ENCODE data around the gene ANKH. TPM values are rescaled to one million over a fixed set of nuclear protein-coding genes. Genes with fewer than 3 reads are reported as not detected.

Gene ANKH
- polyA plus RNA-seq, 4 donors: 9.6 to 21.8 (median 12.9) TPM

DNA sequence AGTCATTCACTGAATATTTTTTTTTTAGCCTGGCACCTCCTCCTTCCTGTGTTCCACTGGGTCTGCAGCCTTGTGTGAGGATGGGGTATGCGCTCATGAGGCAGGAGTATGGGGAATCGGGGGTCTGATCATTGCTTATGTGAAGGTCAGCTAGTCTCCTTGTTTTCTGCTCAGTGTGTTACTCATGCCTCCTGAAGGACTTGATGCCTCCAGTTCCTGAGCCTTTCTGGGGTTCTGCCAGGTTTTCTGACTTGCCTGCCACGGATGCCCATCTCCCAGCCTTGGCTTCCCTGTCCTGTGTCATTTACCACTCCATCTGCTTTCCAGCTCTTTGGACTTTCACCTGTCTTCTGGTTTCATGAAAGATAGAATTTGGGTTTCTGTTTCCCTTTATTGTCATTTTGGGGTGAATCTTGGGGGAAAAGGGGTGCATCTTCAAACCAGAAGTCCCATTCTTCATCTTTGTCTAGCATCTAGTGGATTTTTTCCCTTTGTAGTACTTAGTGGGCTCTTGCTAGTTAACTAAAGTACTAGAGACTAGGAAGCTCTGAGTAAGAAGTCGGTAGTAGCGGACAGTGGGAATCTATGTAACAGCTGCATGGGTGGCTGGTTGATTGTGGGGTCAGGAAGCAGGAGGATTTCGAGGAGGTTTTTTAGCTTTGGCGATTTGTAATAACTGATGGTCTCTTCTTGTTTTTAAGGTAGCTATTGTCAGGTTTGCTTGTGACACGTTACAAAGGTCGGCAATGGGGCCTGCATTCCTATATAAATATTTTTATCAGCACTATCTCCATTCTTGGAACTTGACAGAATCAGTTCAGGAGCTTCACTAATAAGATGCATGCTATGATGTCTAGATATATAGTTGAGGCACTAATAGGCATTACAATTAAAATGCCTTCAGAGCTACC is 198.8 kb downstream of the ANKH start:
- no peak for DNase-seq (ENCODE audit: low read depth in 4 of 4, low spot score in 2 of 4)

GRCh38 chr5:14672082-14672481 is 199.5 kb downstream of the ANKH start:
- no peak for DNase-seq (ENCODE audit: low read depth in 4 of 4, low spot score in 2 of 4)

DNA sequence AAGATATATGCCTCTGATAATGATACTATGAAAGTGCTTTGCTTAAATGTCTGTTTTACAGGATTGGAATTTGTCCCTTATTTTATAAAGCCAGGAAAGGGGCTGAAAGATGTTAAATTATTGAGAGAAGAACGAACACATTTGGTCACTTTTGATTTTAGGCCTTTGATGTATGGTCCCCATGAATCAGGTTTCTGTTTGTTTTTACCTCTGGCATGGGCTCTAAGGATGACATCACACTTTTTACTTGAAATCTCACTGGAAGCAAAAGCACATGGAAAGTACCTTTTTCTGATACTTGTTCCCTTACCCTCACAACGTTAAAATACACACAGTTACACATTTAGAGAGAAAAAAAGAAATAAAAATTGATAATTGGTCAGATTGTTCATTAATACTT is 200.2 kb downstream of the ANKH start:
- no peak for DNase-seq (ENCODE audit: low read depth in 4 of 4, low spot score in 2 of 4)

- DNase-seq (ENCODE audit: low read depth in 4 of 4, low spot score in 2 of 4): no peak
Observed at GRCh38 chr5:14669975-14670374, 201.6 kb downstream of the ANKH start.

- no peak for DNase-seq (ENCODE audit: low read depth in 4 of 4, low spot score in 2 of 4)
Observed at GRCh38 chr5:14669415-14669814, 202.2 kb downstream of the ANKH start.

DNA sequence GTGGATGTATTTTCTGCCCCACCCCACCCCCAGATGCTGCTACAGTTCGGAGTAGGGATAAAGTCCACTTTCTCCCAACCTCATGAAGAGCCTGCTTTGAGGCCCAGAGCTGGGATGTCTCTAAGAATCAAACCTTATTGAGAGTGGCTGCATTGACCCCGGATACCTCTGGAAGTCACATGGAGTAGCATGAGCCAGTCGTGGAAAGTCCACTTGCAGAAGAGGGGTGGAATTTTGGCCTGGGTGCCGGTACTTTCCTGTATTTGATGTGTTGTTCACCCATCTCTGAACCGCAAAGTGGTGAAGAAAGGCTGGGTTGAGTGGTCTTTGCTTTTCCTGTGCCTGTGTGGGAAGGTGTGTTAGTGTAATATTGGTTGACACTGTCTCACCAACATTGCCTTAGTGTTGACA is 203.4 kb downstream of the ANKH start:
- no peak for DNase-seq (ENCODE audit: low read depth in 4 of 4, low spot score in 2 of 4)

DNA sequence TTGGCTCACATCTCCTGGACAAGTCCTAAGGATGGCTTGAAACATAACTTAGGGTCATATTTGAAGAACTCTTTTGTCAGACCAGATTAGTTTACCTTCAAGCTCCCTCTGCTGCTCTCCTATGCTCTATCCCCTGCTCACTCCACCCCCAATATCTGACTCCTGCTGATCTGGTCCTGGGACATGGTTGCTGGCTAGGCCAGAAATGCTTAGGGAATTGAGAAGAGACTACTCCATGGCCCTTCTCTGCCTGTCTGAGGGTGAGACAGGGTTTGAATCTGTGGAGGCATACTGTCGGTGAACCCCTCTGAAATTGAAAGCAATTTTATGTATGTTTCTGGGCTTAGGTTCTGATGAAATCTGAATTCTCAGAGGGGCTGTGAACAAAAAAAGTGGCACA is 203.8 kb downstream of the ANKH start:
- DNase-seq (ENCODE audit: low read depth in 4 of 4, low spot score in 2 of 4): no peak

- no peak for DNase-seq (ENCODE audit: low read depth in 4 of 4, low spot score in 2 of 4)
Observed at GRCh38 chr5:14667290-14667689, 204.3 kb downstream of the ANKH start.

- DNase-seq (ENCODE audit: low read depth in 4 of 4, low spot score in 2 of 4): no peak
Observed at GRCh38 chr5:14666357-14666756, 205.2 kb downstream of the ANKH start.

- no peak for DNase-seq (ENCODE audit: low read depth in 4 of 4, low spot score in 2 of 4)
Observed at GRCh38 chr5:14665949-14666348, 205.6 kb downstream of the ANKH start.

DNA sequence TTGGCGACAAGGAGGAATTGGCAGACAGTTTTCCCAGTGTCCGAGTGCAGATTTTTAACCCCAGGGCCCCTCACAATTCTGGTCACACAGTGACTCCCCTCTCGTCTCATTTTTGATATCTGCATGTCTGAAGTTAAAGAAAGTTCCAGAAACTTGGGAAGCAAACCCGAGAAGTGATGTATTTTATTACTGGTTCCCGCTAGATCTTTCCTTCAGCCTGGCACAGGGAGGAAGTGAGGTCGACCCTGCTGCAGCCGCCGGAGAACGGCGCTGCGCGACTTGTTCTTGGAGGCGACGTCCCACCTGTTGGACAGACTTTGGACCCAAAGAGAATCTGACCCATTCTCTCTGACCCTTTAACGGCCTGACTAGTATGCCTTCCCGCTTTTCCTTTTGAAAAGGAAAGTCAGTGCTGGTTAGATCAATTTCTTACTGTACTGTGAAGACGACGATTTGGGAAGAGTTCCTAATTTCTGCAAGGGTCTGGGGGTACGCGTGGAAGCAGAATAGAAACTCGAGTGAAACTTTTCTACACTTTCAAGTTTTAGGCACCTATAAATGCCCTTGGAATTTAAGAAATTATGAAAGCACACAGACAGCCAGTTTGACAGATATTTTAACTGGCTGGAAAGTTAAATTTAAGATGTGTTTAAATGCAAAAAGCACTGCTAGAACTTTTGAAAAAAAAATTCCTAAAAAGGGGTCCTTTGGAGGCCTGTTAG is 206.3 kb downstream of the ANKH start:
- DNase-seq (ENCODE audit: low read depth in 4 of 4, low spot score in 2 of 4): no peak

DNA sequence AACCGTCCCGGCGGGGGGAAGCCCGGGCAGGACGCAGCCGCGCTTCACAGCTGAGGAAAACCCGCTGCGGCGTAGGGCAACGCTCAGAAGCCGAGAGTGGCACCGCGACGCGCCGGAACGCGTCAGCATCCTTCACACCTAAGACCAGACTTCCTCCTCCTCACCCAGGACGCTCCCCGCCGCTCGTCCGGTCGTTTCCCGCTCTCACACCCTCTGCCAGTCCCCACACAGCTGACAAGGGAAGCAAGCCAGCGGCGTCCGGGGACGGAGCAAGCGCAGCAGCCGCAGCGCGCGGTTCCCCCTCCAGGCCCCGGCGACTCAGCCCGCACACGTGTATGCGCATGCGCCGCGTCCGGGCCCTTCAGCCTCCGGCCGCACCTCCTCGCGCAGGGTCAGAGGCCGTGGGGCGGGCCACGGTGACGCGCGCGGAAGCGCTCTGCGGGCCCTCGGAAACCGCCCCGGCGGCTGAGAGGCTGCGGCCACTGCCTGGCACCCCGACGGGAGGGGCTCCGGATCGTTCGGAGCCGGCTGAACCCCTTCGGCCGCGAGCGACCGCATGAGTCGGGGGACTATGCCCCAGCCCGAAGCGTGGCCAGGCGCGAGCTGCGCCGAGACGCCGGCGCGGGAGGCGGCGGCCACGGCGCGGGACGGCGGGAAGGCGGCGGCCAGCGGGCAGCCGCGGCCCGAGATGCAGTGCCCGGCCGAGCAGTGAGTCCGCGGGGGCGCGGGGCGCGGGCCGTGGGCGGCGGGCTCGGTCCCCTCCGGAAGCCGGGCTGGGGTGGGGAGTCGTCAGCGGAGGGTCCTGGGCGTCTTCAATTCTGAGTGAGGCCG is 207.1 kb downstream of the ANKH start, which contains the start of gene OTULIN:
Gene OTULIN, plus strand, starts transcription at position 449 of the 831 bp plus-strand sequence. Its CDS starts 108 bp downstream, at position 557.
- peak; percentile 71 to 90 (median 84) for DNase-seq (ENCODE audit: low read depth in 4 of 4, low spot score in 2 of 4)

DNA sequence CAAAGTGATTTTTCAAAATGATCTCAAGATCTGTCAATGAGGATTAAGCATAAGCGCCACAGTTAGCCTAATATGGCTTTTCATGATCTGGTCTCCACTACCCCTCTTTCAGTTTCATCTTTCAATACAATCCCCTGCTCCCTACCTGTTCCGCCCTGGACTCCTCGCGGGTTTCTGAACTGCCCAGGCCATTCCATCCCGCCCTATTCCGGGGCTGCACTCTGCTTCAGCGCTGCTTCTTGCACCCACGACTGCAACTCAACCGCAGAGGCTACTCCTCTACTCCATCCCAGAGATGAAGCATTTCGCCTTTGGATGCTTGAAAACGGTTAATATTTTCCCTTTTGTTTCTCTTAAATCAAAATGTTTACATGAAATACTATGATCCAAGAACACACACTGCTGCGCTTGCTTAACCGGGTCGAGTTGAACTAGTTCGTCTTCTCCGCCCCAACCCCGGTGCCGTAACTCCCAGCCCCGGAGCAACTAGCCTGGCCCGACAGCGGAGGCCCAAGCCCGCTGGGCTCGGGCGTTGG is 207.8 kb downstream of the ANKH start:
- no peak for DNase-seq (ENCODE audit: low read depth in 4 of 4, low spot score in 2 of 4)

GRCh38 chr5:14662721-14663260 is 208.8 kb downstream of the ANKH start:
- no peak for DNase-seq (ENCODE audit: low read depth in 4 of 4, low spot score in 2 of 4)

DNA sequence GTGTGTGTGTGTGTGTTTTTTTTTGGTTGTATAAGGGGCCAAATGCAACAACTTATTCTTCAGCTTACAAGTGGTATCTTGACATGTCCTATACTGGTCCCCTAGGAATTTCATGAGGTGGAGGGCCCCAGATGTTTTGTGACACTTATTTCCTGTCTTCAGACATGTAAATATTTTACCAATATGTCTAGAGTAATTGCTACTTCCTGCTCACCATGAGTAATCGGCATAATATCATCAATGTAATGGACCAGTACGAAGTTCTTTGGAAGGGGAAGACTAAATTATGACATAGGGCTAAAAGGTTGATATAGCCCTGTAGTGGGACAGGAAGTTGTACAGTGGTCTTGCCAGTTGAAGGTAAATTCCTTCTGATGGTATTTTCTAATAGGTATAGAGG is 210.7 kb downstream of the ANKH start:
- no peak for DNase-seq (ENCODE audit: low read depth in 4 of 4, low spot score in 2 of 4)

DNA sequence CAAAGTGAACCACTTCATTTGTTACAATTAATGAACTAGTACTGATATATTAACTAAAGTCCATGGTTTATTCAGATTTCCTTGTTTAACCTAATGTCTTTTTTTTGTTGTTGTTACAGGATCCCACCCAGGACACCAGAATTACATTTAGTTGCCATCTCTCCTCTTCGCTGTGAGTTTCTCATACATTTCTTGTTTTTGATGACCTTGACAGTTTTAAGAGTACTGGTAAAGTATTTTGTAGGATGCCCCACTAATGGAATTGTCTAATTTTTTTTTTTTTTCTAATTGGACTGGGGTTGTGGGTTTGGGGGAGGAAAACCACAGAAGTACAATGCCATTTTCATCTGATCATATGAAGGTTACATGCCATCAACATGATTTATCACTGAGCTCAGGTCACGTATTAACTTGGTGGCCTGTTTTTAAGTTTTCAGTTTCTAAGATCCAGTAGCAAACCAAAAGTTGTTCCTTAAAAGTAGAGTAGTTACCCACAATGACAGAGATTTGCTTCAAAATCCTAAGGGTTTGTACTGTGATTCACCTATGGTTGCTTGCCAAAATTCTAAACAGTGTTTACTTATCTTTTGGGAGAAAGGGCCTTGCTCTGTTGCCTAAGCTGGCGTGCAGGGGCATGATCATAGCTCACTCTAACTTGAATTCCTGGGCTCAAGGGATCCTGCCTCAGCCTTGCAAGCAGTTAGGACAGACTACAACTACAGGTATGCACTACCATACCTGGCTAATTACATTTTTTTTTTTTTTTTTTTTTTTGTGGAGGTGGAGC is 211.6 kb downstream of the ANKH start:
- no peak for DNase-seq (ENCODE audit: low read depth in 4 of 4, low spot score in 2 of 4)

- no peak for DNase-seq (ENCODE audit: low read depth in 4 of 4, low spot score in 2 of 4)
Observed at GRCh38 chr5:14656898-14657297, 214.7 kb downstream of the ANKH start.

DNA sequence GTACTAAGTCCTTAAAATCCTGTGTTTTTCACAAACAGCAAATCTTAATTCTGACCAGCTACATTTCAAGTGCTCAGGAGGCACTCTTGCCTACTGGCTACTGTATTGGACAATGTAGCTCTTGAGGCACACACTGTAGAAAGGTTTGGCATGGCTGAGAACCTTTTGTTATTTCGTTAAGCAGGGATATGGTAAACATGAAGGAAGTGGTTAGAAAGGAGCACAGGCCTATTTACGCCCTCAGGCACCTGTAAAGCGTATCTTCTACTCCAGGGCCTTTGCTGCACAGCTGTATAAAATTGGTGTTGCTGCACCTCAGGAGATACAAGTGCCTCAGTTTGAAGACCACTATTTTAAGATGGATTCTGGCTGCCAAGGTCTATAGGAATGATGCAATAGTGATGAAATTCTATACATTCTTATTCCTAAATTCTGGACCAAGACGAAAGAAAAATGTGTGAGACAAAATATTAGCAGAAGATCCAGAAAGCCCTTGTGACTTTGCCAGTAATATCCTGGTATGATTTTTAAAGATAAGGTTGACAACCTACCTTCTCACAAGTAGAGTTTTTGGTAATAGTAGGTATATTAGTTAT is 216.3 kb downstream of the ANKH start:
- DNase-seq (ENCODE audit: low read depth in 4 of 4, low spot score in 2 of 4): no peak

All from left renal cortex interstitium (tissue), 4 donors.